T-helper 1 cell (primary cell): ENCODE measurements around the gene SLC6A17.
A peak's percentile ranks its signal among the peaks of the same experiment; 100 is the strongest.

ENCODE experiments used
- DNase-seq, 5 donors: peaks; one replicate each; pipeline ENCODE4 v3.0.0-alpha.2; 2012 to 2020

The SLC6A17 gene

DNA sequence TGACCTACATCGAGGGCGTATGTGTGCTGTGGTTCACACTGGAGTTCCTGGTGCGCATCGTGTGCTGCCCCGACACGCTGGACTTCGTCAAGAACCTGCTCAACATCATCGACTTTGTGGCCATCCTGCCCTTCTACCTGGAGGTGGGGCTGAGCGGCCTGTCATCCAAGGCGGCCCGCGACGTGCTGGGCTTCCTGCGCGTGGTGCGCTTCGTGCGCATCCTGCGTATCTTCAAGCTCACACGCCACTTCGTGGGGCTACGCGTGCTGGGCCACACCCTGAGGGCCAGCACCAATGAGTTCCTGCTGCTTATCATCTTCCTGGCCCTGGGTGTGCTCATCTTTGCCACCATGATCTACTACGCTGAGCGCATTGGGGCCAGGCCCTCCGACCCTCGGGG is 72.8 kb downstream of the SLC6A17 start:
- DNase-seq, result no peak

DNA sequence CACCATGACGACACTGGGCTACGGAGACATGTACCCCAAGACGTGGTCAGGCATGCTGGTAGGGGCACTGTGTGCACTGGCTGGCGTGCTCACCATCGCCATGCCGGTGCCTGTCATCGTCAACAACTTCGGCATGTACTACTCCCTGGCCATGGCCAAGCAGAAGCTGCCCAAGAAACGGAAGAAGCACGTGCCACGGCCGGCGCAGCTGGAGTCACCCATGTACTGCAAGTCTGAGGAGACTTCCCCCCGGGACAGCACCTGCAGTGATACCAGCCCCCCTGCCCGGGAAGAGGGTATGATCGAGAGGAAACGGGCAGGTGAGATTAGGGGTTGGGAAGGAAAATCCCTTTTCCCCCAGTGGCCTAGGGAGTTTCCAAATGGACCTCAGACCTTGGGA is 73.3 kb downstream of the SLC6A17 start:
- no peak for DNase-seq

DNA sequence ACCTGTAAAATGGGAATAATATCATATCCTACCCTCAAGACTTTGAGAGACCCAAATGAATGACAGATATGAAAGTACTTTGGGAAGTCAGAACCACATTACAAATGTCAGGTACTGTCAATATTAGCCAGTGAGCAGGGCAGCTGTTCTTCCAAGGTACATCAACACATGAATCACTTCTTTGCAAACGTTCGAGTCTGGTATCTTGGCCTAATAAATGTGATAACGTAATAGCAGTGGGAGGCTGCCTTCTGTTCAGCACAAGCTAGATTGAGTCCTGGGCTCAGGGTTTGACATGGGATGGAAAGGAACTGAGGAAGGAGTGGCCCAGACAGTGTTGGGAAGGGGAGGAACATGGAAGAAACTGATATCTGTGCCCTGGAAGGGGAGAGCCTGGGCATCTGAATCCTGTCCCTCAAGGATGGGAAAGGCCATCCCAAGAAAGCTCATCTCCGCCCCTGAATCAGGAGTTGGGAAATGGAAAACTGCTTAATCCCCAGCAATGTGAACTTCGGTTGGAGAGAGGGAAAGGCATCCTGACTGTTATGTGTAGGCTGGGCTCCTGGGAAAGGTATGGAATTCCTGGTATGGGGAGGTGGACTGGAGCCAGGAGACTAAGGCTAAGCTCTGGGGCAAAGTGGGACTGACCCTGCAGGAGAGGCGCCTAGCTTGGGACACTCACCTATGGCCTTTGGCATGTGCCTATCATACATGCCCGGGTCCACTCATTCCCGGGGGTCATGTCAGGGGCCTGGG is 74.1 kb downstream of the SLC6A17 start:
- no peak for DNase-seq

- no peak for DNase-seq
Observed at GRCh38 chr1:110225212-110225611, 74.9 kb downstream of the SLC6A17 start.

- no peak for DNase-seq
Observed at GRCh38 chr1:110225756-110226404, 75.6 kb downstream of the SLC6A17 start.

DNA sequence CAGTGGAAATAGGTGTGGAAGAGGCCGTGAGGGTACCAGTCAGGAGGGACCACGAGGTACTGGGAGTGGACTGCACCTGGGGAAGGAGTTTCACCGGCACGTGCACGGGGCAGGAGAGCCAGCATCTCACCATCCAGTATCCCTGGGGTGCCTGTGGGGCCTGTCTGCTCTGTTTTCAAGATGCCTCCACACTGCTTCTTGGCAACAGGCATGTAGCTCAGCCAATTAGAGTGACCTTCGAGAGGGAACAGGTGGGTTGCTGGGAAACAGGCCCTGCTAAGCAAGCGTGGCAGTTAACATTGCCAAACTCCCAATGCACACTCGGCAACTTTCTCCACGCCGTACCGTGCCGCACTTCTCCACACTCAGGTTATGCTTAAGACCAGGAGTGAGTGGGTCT is 77.5 kb downstream of the SLC6A17 start:
- DNase-seq, result no peak

- DNase-seq, result no peak
Observed at GRCh38 chr1:110228381-110228780, 78.1 kb downstream of the SLC6A17 start.

- no peak for DNase-seq
Observed at GRCh38 chr1:110228869-110229268, 78.6 kb downstream of the SLC6A17 start.

DNA sequence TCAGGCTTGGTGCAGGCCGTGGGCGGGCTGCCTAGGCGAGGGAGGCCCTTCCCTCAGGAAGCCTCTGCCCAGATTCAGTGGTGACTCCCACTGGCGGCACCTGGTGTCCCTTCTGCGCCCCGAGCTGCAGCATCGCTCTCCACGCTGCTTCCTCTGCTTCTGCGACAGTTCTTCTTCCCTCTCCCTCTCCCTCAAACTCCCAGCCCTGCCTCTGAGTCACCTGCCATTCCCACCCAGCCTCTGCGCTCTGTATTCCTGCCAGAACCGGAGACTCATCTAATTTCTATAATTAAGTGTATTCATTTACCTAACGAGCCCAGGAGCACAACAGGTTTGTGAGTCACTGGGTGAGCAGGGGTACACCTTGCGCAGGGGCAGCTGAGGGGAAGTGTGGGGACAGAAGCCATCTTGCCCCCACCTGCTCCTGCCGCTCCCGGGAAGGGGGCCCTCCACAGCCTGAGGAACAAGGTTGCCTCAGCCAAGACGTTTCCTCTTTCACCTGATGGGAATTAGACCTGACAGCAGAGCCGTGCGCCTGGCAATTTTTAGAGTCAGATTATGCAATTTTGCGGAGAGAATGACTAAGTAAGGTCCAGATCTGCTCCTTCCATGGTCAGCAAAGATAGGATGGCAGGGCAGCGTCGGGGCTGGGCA is 79.2 kb downstream of the SLC6A17 start:
- DNase-seq, result no peak

DNA sequence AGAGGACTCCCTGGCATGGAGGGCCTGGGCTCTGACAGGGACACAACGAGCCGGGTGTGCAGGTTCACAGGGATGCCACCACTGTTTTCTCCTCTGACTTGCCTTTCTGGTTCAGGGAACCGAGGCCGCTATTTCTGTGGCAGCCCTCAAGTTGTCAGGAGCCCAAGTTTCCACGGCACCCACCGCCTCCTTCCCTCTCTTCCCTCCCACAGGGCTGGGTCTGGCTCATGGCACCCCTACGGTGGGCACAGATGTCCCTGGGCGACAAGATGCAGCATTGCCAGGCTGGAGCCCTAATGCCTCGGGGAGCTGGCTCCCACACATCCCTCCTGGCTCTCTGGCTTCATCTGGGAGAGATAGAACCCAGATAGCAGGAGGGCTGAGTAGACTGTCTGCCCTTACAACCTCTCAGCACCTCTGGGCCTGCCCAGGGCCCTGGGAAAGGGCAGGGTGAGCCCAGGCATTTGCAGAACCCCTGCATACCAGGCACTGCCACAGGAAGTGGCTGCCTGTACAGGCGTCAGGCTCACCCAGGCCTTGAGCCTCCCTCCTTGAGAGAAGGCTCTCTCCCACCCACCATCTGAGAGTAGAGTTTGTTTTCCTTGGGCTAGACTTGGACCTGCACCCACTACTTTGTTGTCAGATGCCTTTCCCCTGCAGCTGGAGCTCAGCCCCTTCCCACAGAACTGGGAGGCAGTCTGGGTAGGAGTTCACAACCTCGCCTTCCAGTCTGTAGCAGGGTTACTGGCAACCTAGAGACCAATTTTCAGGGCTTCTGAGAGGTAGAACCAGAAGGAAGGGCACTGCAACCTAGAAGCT is 80.3 kb downstream of the SLC6A17 start:
- no peak for DNase-seq

- DNase-seq, result no peak
Observed at GRCh38 chr1:110233861-110234260, 83.6 kb downstream of the SLC6A17 start.

- no peak for DNase-seq
Observed at GRCh38 chr1:110234691-110235090, 84.4 kb downstream of the SLC6A17 start.

- no peak for DNase-seq
Observed at GRCh38 chr1:110235181-110235833, 85.0 kb downstream of the SLC6A17 start.

GRCh38 chr1:110235834-110236682 is 85.8 kb downstream of the SLC6A17 start:
- DNase-seq, result peak in 1 of 5 donors; percentile 40

GRCh38 chr1:110237386-110238152 is 87.3 kb downstream of the SLC6A17 start:
- no peak for DNase-seq

- no peak for DNase-seq
Observed at GRCh38 chr1:110239441-110240430, 89.4 kb downstream of the SLC6A17 start.

GRCh38 chr1:110240476-110241210 is 90.3 kb downstream of the SLC6A17 start:
- DNase-seq, result no peak

DNA sequence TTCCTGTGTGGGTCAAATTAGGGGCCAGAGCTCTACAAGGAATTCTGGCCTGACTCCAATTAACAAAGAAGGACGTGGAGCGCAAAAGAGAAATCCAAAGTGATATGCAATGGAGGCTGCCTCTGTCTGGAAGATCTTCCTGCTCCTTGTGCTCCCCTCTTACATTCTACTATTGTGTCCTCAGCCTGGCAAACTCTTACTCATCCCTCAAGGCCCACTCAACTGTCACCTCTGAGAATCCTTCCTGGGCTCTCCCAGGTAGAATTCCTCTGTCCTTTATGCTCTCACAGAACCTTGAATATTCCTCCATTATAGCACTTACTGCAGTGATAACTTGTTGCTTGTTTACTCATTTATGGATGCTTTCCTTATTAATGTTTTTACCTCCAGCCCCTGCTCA is 91.2 kb downstream of the SLC6A17 start:
- no peak for DNase-seq

DNA sequence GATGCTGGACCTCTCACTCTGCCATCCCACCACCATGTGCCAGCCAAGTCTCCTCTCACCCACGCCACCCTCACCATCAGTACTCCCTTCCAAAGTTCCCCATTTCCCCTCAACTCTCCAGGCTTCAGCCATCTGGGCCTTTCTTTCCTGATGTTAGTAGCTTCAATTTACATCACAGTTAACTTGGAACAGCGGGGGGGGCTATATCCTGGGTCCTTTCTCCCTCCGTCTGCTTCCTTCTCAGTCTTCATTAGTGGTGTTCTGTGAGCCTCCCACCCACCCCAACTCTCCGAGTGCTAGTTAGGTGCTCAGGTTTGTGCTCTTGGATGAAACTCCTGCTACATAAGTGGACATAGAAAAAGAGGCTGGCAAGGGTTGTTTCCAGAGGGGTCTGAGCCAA is 91.8 kb downstream of the SLC6A17 start:
- no peak for DNase-seq
